Vagina (tissue), 2 donors: ENCODE results near the gene ING1. TPM values are rescaled to one million over a fixed set of nuclear protein-coding genes. Genes with fewer than 3 reads are reported as not detected.

Source experiments
- DNase-seq, 2 donors: peaks; one replicate each; pipeline ENCODE4 v3.0.0-alpha.2; 2017; ENCODE audit errors: extremely low spot score in 2 of 2
- H3K27ac ChIP-seq: fragments of 200-600 bp; sonication (generic); one replicate; pipeline ENCODE4 v1.5.1; 2019
- H3K27me3 ChIP-seq: fragments of 200-600 bp; sonication (generic); one replicate; pipeline ENCODE4 v1.5.1; 2019
- H3K36me3 ChIP-seq, 2 donors: fragments of 200-600 bp; sonication (generic); one replicate each; pipeline ENCODE4 v1.5.1; 2017 to 2019
- H3K4me1 ChIP-seq: fragments of 200-600 bp; sonication (generic); one replicate; pipeline ENCODE4 v1.5.1; 2019
- H3K4me3 ChIP-seq, 2 donors: fragments of 200-600 bp; sonication (generic); 1 replicate in 1 of 2; 2 replicates in 1 of 2; pipeline ENCODE4 v1.5.1; 2016 to 2019
- H3K9me3 ChIP-seq: fragments of 200-600 bp; sonication (generic); one replicate; pipeline ENCODE4 v1.5.1; 2019
- CTCF ChIP-seq, 3 experiments: fragments of 450-650 bp in 2 of 3; fragments of 200-600 bp in 1 of 3; sonication (generic) in 1 of 3; IDR thresholded peaks; one replicate each; pipeline ENCODE4 v1.5.1; 2017 to 2019; ENCODE audit warnings: antibody characterized with exemption in 3 of 3, mild to moderate bottlenecking in 2 of 3, moderate library complexity in 2 of 3
- POLR2A ChIP-seq, 2 donors: fragments of 450-650 bp; IDR thresholded peaks; one replicate each; pipeline ENCODE4 v1.6.1; 2017; ENCODE audit warnings: antibody characterized with exemption in 2 of 2, mild to moderate bottlenecking in 2 of 2, moderate library complexity in 2 of 2
- POLR2AphosphoS5 ChIP-seq, 2 donors: sonication (generic); formaldehyde crosslinking; IDR thresholded peaks; one replicate each; pipeline ENCODE4 v1.9.0; 2017; ENCODE audit warnings: antibody characterized with exemption in 2 of 2, mild to moderate bottlenecking in 2 of 2, low read depth in 1 of 2; ENCODE audit not compliant: insufficient read depth in 1 of 2
- intact Hi-C: fragments of 100-400 bp; cut with DNase I; formaldehyde crosslinking; loops from one replicate; pipeline ENCODE4 v1.15.1; 2023
- total RNA-seq: library from RNA; depleted of rRNA; stranded (reverse); fragments of >200 nt; gene quantifications from one replicate; pipeline ENCODE4 v1.2.3, GENCODE V29; 2016

Gene ING1
- total RNA-seq, 1 donor from 2014 or later = 25.5 TPM

- DNase-seq = no peak
- TF ChIP-seq POLR2A (IDR thresholded peaks at IDR 0.05) = no peak
- TF ChIP-seq POLR2AphosphoS5 (IDR thresholded peaks at IDR 0.05; ENCODE audit: insufficient read depth in 1 of 2, low read depth in 1 of 2) = no peak
- no peak for TF ChIP-seq CTCF (IDR thresholded peaks at IDR 0.05)
- H3K9me3 ChIP-seq = no peaks in the 10 kb centered on the region
- H3K27ac ChIP-seq = no peak overlapping the region
- H3K36me3 ChIP-seq = no peaks in the 10 kb centered on the region
- no peaks in the 10 kb centered on the region for H3K27me3 ChIP-seq
- intact Hi-C loops = no loop called here
- H3K4me1 ChIP-seq = no peaks in the 10 kb centered on the region
- H3K4me3 ChIP-seq = no peak overlapping the region
Measured at GRCh38 chr13:110772091-110772984, 58.8 kb downstream of the ING1 start.

Other genes starting within 250 kb of the ING1 start
- gene RAB20, start 152.0 kb upstream of the ING1 start, total RNA-seq = 15.2 TPM
- 17.2 TPM for gene NAXD, start 98.2 kb upstream of the ING1 start, total RNA-seq
- 65.1 TPM for gene CARS2, start 7.6 kb upstream of the ING1 start, total RNA-seq
- gene ANKRD10, start 201.4 kb downstream of the ING1 start, total RNA-seq = 114 TPM